ENCODE results near the gene CCDC24.

CCDC24 gene

GRCh38 chr1:43978264-43978550, 13.2 kb upstream of the CCDC24 start:
- 0 out of 2 replicates have a peak, but pooled peaks cover 8% of the 10 kb centered on the region for H3K27me3 ChIP-seq (ENCODE audit: insufficient read depth, low read length)
- no peaks in the 10 kb centered on the region for H3K9me2 ChIP-seq (ENCODE audit: low read depth, low read length)
- peaks cover 44% of the 10 kb centered on the region for H3K4me1 ChIP-seq (ENCODE audit: insufficient read depth, low read length, severe bottlenecking)
- no peak for TF ChIP-seq CTCF (IDR thresholded peaks at IDR 0.05; ENCODE audit: low read length)
- TF ChIP-seq EZH2 (IDR thresholded peaks at IDR 0.05; ENCODE audit: borderline replicate concordance, low read length) = no peak
- no peak overlapping the region for H3K27ac ChIP-seq (ENCODE audit: low read depth, low read length, poor library complexity, severe bottlenecking)
- no peaks in the 10 kb centered on the region for H4K20me1 ChIP-seq (ENCODE audit: insufficient read depth, low read length)
- peaks cover 39% of the 10 kb centered on the region for H3K36me3 ChIP-seq (ENCODE audit: insufficient read depth, low read length)
- H3K4me3 ChIP-seq (ENCODE audit: low read depth, low read length, poor library complexity, severe bottlenecking) = peak overlapping the region; percentile 54
- peaks cover 4% of the 10 kb centered on the region; the same call in 1 of the 2 replicates for H3F3A ChIP-seq (ENCODE audit: insufficient read depth, low read length)
- no peaks in the 10 kb centered on the region for H3K79me2 ChIP-seq (ENCODE audit: insufficient read depth, low read length)
- no peak overlapping the region; the same call in 1 of the 2 replicates for H3K9ac ChIP-seq (ENCODE audit: low read length)
- H2AFZ ChIP-seq (ENCODE audit: low read length) = no peak overlapping the region
- H3K4me2 ChIP-seq (ENCODE audit: low read length) = peak overlapping the region; percentile 71; the same call in 1 of the 2 replicates
- no peaks in the 10 kb centered on the region for H3K9me3 ChIP-seq (ENCODE audit: low read length)

GRCh38 chr1:43978551-43979260, 12.7 kb upstream of the CCDC24 start, which contains the start of gene B4GALT2:
Gene B4GALT2, plus strand, starts transcription at chr1:43979210. Its CDS starts 1,951 bp downstream, at chr1:43981161.
- Histone ChIP-seq H3K4me2 (ENCODE audit: low read length) (peak within 1 kb of the TSS; percentile 71), H3K36me3 (ENCODE audit: insufficient read depth, low read length) (peaks cover 34% of the 10 kb centered on the region), H3K4me1 (ENCODE audit: insufficient read depth, low read length, severe bottlenecking) (peaks cover 40% of the 10 kb centered on the region), H4K20me1 (ENCODE audit: insufficient read depth, low read length) (no peaks in the 10 kb centered on the region), H3K9ac (ENCODE audit: low read length) (peak within 1 kb of the TSS; percentile 60; the same call in 1 of the 2 replicates), H2AFZ (ENCODE audit: low read length) (no peak within 1 kb of the TSS), H3K9me3 (ENCODE audit: low read length) (no peaks in the 10 kb centered on the region), H3K27ac (ENCODE audit: low read depth, low read length, poor library complexity, severe bottlenecking) (no peak within 1 kb of the TSS), H3K27me3 (ENCODE audit: insufficient read depth, low read length) (0 out of 2 replicates have a peak, but pooled peaks cover 8% of the 10 kb centered on the region), H3F3A (ENCODE audit: insufficient read depth, low read length) (peaks cover 4% of the 10 kb centered on the region; the same call in 1 of the 2 replicates), H3K9me2 (ENCODE audit: low read depth, low read length) (no peaks in the 10 kb centered on the region), H3K79me2 (ENCODE audit: insufficient read depth, low read length) (no peaks in the 10 kb centered on the region), H3K4me3 (ENCODE audit: low read depth, low read length, poor library complexity, severe bottlenecking) (peak within 1 kb of the TSS; percentile 56)
- no peak for TF ChIP-seq CTCF (IDR thresholded peaks at IDR 0.05; ENCODE audit: low read length)
- no peak for TF ChIP-seq EZH2 (IDR thresholded peaks at IDR 0.05; ENCODE audit: borderline replicate concordance, low read length)

GRCh38 chr1:43979261-43979527, 12.2 kb upstream of the CCDC24 start:
- H2AFZ ChIP-seq (ENCODE audit: low read length) = no peak overlapping the region
- TF ChIP-seq CTCF (IDR thresholded peaks at IDR 0.05; ENCODE audit: low read length) = no peak
- no peak for TF ChIP-seq EZH2 (IDR thresholded peaks at IDR 0.05; ENCODE audit: borderline replicate concordance, low read length)
- 0 out of 2 replicates have a peak, but pooled peaks cover 8% of the 10 kb centered on the region for H3K27me3 ChIP-seq (ENCODE audit: insufficient read depth, low read length)
- peaks cover 31% of the 10 kb centered on the region for H3K36me3 ChIP-seq (ENCODE audit: insufficient read depth, low read length)
- H3K4me3 ChIP-seq (ENCODE audit: low read depth, low read length, poor library complexity, severe bottlenecking) = peak overlapping the region; percentile 56
- H3K9me2 ChIP-seq (ENCODE audit: low read depth, low read length) = no peaks in the 10 kb centered on the region
- H3K79me2 ChIP-seq (ENCODE audit: insufficient read depth, low read length) = no peaks in the 10 kb centered on the region
- peaks cover 4% of the 10 kb centered on the region; the same call in 1 of the 2 replicates for H3F3A ChIP-seq (ENCODE audit: insufficient read depth, low read length)
- no peaks in the 10 kb centered on the region for H4K20me1 ChIP-seq (ENCODE audit: insufficient read depth, low read length)
- H3K4me1 ChIP-seq (ENCODE audit: insufficient read depth, low read length, severe bottlenecking) = peaks cover 35% of the 10 kb centered on the region
- H3K9me3 ChIP-seq (ENCODE audit: low read length) = no peaks in the 10 kb centered on the region
- peak overlapping the region; percentile 37; the same call in 1 of the 2 replicates for H3K9ac ChIP-seq (ENCODE audit: low read length)
- peak overlapping the region; percentile 52 for H3K4me2 ChIP-seq (ENCODE audit: low read length)
- H3K27ac ChIP-seq (ENCODE audit: low read depth, low read length, poor library complexity, severe bottlenecking) = no peak overlapping the region
